ENCODE results near the gene CACNB3.

CACNB3 gene

GRCh38 chr12:48817873-48818830, at the start of gene CACNB3:
TSS of gene CACNB3 (plus strand) at chr12:48818496. CDS start at chr12:48818930, 434 bp downstream.
- DNase-seq (ENCODE audit: low spot score) = peak; percentile 85

GRCh38 chr12:48768736-48769135, 49.6 kb upstream of the CACNB3 start:
- DNase-seq (ENCODE audit: low spot score) = no peak

- DNase-seq (ENCODE audit: low spot score) = no peak
Measured at GRCh38 chr12:48770756-48771155, 47.5 kb upstream of the CACNB3 start.

- DNase-seq (ENCODE audit: low spot score) = no peak
Measured at GRCh38 chr12:48771588-48772112, 46.6 kb upstream of the CACNB3 start.

GRCh38 chr12:48773686-48774085, 44.6 kb upstream of the CACNB3 start:
- DNase-seq (ENCODE audit: low spot score) = no peak

- no peak for DNase-seq (ENCODE audit: low spot score)
Measured at GRCh38 chr12:48774516-48774915, 43.8 kb upstream of the CACNB3 start.

- DNase-seq (ENCODE audit: low spot score) = no peak
Measured at GRCh38 chr12:48775299-48775698, 43.0 kb upstream of the CACNB3 start.

GRCh38 chr12:48775991-48776649, 42.2 kb upstream of the CACNB3 start:
- DNase-seq (ENCODE audit: low spot score) = no peak

GRCh38 chr12:48776956-48777355, 41.3 kb upstream of the CACNB3 start:
- DNase-seq (ENCODE audit: low spot score) = no peak

GRCh38 chr12:48777501-48778400, 40.5 kb upstream of the CACNB3 start:
- DNase-seq (ENCODE audit: low spot score) = peak; percentile 71

GRCh38 chr12:48779869-48780268, 38.4 kb upstream of the CACNB3 start:
- no peak for DNase-seq (ENCODE audit: low spot score)

- DNase-seq (ENCODE audit: low spot score) = no peak
Measured at GRCh38 chr12:48780381-48781025, 37.8 kb upstream of the CACNB3 start.

- no peak for DNase-seq (ENCODE audit: low spot score)
Measured at GRCh38 chr12:48781750-48782456, 36.4 kb upstream of the CACNB3 start.

- no peak for DNase-seq (ENCODE audit: low spot score)
Measured at GRCh38 chr12:48782457-48783395, 35.6 kb upstream of the CACNB3 start.

- DNase-seq (ENCODE audit: low spot score) = no peak
Measured at GRCh38 chr12:48783432-48783831, 34.9 kb upstream of the CACNB3 start.

- DNase-seq (ENCODE audit: low spot score) = no peak
Measured at GRCh38 chr12:48786591-48787544, 31.4 kb upstream of the CACNB3 start.

- DNase-seq (ENCODE audit: low spot score) = no peak
Measured at GRCh38 chr12:48787791-48788523, 30.3 kb upstream of the CACNB3 start.

- DNase-seq (ENCODE audit: low spot score) = no peak
Measured at GRCh38 chr12:48788524-48788853, 29.8 kb upstream of the CACNB3 start.

Data from iPS-NIHi11 (cell line).